ENCODE results near the gene SRSF1. TPM values are rescaled to one million over a fixed set of nuclear protein-coding genes. Genes with fewer than 3 reads are reported as not detected.

The SRSF1 gene
- total RNA-seq, 4 donors from 2014 or later = 181 to 274 (median 182) TPM

DNA sequence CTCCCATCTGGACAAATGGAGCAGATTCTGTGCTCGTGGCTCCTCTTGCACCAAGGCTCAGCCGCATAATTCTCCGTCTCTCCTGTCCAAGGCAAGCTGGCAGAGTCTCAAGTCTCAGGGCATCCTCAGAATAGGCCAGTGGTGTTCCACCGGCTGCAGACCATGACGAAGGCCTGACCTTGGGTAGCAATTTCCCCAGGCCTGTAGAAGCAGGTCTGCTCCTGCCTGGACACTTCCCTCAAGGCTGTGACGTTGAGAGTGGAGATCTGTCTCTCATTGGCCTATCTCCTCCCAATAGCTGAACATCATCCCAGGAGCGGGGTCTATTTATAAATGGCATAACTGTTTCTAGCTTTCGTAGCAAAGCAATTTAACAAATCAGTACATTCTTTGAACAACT lies 33.3 kb upstream of the SRSF1 start:
- DNase-seq (ENCODE audit: low spot score) (no peak), ATAC-seq (ENCODE audit: low FRiP score) (no peak)
- TF ChIP-seq, protein P1, sequence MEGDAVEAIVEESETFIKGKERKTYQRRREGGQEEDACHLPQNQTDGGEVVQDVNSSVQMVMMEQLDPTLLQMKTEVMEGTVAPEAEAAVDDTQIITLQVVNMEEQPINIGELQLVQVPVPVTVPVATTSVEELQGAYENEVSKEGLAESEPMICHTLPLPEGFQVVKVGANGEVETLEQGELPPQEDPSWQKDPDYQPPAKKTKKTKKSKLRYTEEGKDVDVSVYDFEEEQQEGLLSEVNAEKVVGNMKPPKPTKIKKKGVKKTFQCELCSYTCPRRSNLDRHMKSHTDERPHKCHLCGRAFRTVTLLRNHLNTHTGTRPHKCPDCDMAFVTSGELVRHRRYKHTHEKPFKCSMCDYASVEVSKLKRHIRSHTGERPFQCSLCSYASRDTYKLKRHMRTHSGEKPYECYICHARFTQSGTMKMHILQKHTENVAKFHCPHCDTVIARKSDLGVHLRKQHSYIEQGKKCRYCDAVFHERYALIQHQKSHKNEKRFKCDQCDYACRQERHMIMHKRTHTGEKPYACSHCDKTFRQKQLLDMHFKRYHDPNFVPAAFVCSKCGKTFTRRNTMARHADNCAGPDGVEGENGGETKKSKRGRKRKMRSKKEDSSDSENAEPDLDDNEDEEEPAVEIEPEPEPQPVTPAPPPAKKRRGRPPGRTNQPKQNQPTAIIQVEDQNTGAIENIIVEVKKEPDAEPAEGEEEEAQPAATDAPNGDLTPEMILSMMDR (IDR thresholded peaks at IDR 0.05) = no peak

DNA sequence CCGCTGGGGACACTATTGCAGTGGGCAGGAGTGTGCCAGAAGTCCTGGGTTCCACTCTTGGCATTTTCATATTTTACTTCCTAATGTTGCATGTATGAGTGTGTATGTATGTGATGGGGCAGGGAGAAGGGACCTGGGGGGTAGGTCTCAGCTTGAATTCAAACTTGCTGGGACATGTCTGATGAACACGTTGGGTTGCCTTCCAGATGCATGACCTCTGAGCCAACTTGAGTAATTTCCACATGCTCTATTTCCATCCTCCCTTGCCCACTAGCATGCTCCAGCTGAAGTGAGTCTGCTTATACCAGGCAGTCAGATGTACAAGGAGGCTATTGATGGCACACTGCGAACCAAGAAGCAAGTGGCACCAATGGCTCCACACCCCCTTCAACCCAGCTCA lies 32.9 kb upstream of the SRSF1 start:
- DNase-seq (ENCODE audit: low spot score) (no peak), ATAC-seq (ENCODE audit: low FRiP score) (no peak)

DNA sequence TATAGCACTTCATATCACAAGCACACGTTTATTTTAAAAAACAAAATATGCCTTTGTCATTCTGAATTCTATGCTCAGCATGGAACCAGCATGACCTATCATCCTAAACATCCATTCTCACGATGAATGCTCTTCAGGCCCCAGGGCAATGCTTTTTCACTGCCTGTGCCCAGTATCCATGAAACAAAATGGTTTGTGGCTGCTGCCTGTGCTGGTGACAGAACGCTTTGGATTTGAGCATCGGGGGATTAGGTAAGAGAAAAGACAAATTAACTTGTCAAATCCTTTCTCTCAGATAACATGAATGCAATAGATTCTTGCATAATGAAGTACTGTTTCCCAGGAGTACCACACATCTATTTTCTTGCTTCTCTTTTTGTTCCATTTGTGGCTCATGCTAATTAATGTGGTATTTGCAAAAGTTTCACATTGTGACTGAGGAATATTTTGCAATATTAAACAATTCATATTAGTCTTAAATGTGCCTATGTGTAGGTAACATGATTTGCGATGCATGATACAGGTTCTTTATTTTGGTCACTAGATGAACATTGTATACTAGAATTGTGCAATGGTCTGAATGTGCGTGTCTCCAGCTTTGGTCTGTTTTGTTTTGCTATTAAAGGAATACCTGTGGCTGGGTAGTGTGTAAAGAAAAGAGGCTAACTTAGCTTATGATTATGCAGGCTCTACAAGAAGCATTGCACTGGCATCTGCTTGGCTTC lies 25.8 kb upstream of the SRSF1 start:
- DNase-seq (ENCODE audit: low spot score) (no peak), ATAC-seq (ENCODE audit: low FRiP score) (no peak)
- TF ChIP-seq, protein P1 (IDR thresholded peaks at IDR 0.05) = no peak

More for the DNA sequence above, 32.9 kb upstream of the SRSF1 start:
- TF ChIP-seq, protein P1 (IDR thresholded peaks at IDR 0.05) = no peak

DNA sequence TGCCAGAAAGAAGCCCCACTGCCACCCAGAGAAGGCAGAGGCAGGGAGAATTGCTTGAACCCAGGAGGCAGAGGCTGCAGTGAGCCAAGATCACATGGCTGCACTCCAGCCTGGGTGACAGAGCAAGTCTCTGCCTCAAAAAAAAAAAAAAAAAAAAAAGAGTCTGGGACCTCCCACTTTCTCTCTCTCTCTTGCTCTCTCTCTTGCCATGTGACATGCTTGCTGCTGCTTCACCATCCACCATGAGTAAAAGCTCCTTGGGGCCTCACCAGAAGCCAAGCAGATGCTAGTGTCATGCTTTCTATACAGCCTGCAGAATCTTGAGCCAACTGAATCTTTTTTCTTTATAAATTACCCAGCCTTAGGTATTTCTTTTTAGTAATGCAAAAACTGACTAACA lies 21.5 kb upstream of the SRSF1 start:
- ATAC-seq (ENCODE audit: low FRiP score) = no peak
- TF ChIP-seq, protein P1 (IDR thresholded peaks at IDR 0.05) = no peak
- no peak for DNase-seq (ENCODE audit: low spot score)

DNA sequence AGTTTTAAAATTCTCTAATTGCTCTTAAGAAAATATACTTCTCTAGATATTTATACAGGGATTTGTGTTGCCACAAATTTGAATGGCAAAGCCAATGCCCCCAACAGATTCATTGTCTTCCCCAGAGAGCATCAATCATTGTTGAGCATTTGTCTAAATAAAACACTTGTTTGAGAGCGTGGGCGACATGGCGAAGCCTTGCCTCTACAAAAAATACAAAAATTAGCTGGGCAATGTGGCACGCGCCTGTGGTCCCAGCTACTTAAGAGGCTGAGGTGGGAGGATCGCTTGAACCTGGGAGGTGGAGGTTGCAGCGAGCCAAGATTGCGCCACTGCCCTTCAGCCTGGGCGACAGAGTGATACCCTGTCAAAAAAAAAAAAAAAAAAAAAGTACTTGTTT lies 13.4 kb upstream of the SRSF1 start:
- TF ChIP-seq, protein P1 (IDR thresholded peaks at IDR 0.05) = no peak
- no peak for ATAC-seq (ENCODE audit: low FRiP score)
- no peak for DNase-seq (ENCODE audit: low spot score)

DNA sequence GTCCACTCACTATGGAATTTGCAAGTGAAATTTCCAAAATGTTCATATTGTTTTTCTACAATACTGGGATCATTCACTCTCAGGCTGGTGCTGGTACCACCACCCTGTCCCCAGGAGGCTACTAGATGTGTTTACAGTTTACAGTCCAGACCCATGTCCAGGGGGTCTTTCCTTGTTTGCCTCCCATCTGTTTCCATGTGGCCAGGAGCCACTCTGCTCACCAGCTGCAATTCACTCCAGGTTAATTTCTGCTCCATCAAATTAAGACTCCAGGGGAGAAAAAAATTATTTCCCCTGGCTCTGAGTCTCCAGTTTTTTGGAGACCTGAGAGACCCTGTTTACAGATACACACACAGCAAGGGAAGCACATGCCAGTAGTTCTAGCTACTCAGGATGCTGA lies 12.5 kb upstream of the SRSF1 start:
- no peak for ATAC-seq (ENCODE audit: low FRiP score)
- no peak for DNase-seq (ENCODE audit: low spot score)
- TF ChIP-seq, protein P1 (IDR thresholded peaks at IDR 0.05) = no peak

DNA sequence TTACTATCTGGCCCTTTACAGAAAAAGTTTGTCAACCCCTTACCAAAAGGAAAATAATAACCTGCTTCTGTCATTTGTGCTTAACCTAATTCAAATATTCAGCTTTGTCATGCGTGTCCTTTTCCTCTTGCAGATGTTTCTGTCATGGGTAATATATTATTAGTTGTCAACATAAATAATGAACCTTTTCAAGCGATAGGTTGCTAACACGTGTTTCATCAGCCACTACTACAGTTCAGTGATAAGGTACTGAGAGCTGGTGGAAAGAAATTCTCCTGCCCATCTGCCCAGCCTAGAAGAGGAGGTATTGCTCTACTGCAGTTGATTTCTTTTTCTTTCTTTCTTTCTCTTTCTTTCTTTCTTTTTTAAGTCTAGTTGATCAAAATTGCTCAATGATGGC lies 12.0 kb upstream of the SRSF1 start:
- DNase-seq (ENCODE audit: low spot score) = no peak
- no peak for ATAC-seq (ENCODE audit: low FRiP score)
- TF ChIP-seq, protein P1 (IDR thresholded peaks at IDR 0.05) = no peak
